ENCODE measurements around the gene HBEGF.
A peak's percentile ranks its signal among the peaks of the same experiment; 100 is the strongest.

HBEGF gene
- long read RNA-seq, donor 1, partial matches to known transcripts: 0 of 3 reads
- long read RNA-seq, donor 1, other reads (novel, unspliced or antisense): 0 of 3 reads
- long read RNA-seq, donor 2, partial matches to known transcripts: 0 of 1 reads
- long read RNA-seq, donor 2, other reads (novel, unspliced or antisense): 0 of 1 reads
- long read RNA-seq, donor 3, partial matches to known transcripts: 0 of 1 reads
- long read RNA-seq, donor 3, other reads (novel, unspliced or antisense): 0 of 1 reads
- long read RNA-seq, donor 4: 0 reads
- long read RNA-seq, donor 5, partial matches to known transcripts: 0 of 3 reads
- long read RNA-seq, donor 5, other reads (novel, unspliced or antisense): 0 of 3 reads
- long read RNA-seq, donor 6, partial matches to known transcripts: 9 of 10 reads
- long read RNA-seq, donor 6, other reads (novel, unspliced or antisense): 0 of 10 reads
- long read RNA-seq, donor 7, partial matches to known transcripts: 0 of 2 reads
- long read RNA-seq, donor 7, other reads (novel, unspliced or antisense): 0 of 2 reads
- long read RNA-seq, donor 8: 0 reads

DNA sequence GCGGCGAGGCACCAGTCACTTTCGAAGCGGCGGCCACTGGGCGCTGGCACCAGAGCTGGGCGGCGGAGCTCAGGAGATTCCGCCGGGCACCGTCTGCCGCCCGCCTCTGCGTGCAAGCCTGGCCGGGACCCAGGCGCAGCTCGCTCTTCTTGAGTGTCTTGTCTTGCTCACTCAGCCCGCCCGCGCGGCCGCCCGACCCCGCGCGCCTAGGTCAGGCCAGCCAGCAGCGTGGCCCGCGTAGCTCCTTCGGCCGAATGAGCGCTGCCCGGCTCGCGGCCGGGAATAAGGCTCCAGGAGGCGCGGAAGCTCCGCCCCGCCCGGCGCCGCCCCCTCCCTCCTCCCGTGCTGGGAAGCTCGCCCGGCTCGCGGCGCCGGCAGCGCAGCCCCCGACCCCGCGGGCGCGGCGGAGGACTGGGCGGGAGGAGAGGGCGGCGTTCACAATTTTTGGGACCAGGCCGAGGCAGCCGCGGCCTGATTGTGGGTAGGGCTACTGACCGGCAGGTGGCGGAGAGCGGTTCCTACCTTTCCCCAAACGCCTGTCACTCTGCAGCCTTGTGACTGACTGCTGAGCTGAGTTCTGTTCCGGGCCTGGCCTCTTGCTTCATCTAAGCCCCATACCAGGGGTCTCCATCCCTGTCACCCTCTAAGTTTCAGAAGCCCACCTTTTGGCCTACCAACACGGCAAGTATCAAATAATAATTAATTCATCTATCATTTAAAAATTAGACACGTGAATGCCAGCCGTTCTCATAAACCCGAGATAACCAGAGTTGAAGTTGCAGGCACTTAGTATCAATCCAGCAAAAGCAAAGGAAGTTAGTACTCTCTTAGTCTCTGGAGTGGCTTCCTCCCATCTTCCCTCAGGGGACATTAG, at the start of gene HBEGF:
Gene HBEGF (minus strand): TSS at position 256 of the 874 bp plus-strand sequence. CDS start 275 bp downstream, outside the sequence.
- peak; percentile 96 for DNase-seq

GRCh38 chr5:140393738-140394137, 47.3 kb upstream of the HBEGF start:
- no peak for DNase-seq

GRCh38 chr5:140391732-140392131, 45.3 kb upstream of the HBEGF start:
- DNase-seq: no peak

GRCh38 chr5:140391312-140391711, 44.9 kb upstream of the HBEGF start:
- DNase-seq: no peak

DNA sequence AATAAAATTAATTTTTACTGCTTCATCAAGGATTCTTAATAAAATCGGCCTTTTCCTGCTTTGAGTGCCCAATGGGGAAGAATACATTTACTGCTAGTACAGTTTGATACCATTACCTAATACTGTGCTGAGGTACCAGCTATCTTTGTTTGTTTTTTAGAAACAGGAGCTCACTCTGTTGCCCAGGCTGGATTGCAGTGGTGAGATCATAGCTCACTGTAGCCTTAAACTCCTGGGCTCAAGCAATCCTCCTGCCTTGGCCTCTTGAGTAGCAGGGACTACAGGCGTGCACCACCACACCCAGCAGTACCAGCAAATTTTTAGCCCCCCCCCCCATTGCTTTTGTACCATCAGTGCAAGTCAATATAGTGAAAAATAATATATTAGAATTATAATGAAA, 41.6 kb upstream of the HBEGF start:
- no peak for DNase-seq

- no peak for DNase-seq
These were observed 36.9 kb upstream of the HBEGF start for GRCh38 chr5:140383300-140383699.

GRCh38 chr5:140382866-140383265, 36.5 kb upstream of the HBEGF start:
- DNase-seq: no peak

DNA sequence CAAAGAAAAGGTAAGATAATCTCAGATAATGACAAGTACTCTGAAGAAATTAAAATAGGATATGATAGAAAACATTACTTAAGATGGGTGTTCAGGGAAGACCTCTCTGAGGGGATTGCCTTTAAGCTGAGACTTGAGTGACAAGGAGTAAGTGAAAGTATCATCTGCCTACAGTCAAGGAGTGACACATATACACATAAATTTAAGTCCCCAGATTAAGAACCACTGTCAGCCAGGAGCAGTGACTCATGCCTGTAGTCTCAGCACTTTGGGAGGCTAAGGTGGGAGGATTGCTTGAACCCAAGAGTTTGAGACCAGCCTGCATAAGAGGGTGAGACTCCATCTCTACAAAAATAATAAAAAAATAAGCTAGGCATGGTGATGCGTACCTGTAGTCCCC, 35.6 kb upstream of the HBEGF start:
- no peak for DNase-seq

DNA sequence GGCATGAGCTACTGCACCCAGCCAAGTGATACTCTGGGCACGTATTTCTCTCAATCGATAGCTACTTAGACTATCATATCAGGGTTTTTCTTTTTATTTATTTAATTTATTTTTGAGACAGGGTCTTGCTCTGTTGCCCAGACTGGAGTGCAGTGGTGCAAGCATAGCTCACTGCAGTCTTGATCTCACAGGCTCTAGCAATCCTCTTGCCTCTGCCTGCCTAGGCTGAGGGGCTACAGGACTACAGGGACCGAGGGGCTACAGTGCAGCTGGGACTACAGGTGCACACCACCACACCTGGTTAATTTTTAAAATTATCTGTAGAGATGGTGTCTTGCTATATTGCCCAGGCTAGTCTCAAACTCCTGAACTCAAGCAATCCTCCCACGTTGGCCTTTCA, 34.9 kb upstream of the HBEGF start:
- DNase-seq: no peak

- DNase-seq: peak; percentile 44
These were observed 26.6 kb upstream of the HBEGF start for GRCh38 chr5:140372971-140373487.

- no peak for DNase-seq
These were observed 25.2 kb upstream of the HBEGF start for GRCh38 chr5:140371356-140372151.

GRCh38 chr5:140367256-140368013, 21.0 kb upstream of the HBEGF start:
- no peak for DNase-seq

- DNase-seq: no peak
These were observed 20.3 kb upstream of the HBEGF start for GRCh38 chr5:140366589-140367255.

- DNase-seq: no peak
These were observed 19.5 kb upstream of the HBEGF start for GRCh38 chr5:140365941-140366340.

- DNase-seq: no peak
These were observed 18.9 kb upstream of the HBEGF start for GRCh38 chr5:140365282-140365681.

- DNase-seq: no peak
These were observed 18.0 kb upstream of the HBEGF start for GRCh38 chr5:140364472-140364765.

DNA sequence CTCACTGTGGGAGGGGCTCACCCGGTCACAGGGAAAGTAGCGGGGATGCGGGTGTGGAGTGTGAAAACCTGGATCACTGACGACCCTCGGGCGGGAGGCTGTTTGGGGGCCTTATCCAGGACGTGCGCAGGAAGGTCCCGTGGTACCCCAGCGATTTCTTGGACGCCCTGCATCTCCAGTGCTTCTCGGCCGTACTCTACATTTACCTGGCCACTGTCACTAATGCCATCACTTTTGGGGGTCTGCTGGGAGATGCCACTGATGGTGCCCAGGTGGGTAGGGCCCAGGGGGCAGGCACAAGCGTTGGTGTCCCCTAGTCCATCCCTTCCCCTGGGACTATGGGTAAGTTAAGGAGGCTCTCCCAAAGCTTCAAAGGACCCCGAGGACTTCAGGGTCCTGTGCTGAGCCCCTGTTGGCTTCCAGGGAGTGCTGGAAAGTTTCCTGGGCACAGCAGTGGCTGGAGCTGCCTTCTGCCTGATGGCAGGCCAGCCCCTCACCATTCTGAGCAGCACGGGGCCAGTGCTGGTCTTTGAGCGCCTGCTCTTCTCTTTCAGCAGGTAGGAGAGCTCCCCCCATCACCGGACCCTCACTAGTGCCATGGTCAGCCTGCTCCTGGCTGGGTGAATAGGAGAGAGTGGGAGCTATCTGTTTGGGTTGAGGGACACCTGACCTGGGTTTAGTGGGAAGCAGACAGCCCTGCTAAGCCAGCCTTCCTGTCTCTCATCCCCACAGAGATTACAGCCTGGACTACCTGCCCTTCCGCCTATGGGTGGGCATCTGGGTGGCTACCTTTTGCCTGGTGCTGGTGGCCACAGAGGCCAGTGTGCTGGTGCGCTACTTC, 17.4 kb upstream of the HBEGF start:
- DNase-seq: no peak

DNA sequence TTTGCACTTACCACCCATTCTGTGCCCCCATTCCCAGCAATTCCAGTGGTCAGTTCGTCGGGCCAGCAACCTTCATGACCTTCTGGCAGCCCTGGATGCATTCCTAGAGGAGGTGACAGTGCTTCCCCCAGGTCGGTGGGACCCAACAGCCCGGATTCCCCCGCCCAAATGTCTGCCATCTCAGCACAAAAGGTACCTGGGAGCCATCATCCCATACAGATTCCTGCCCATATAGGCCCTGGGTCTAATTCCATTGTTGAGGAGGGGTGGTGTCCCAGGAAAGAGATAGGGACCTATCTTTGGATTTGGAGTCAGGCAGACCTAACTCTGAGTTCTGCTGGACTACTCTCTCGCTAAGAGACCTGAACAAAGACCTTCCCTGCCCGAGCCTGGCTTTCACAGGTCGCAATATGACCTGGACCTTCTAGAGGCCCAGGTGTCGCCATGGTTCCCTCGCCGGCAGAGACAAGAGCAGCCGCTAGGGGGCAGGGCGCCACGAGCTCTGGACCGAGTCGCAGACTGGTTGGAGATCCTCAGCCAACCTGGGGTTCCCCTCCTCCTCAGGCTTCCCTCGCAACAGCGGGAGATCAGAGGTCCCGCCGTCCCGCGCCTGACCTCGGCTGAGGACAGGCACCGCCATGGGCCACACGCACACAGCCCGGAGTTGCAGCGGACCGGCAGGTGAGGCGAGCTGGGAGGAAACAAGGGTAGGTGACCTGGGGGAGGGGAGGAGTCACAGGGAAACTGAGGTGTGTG, 16.6 kb upstream of the HBEGF start:
- DNase-seq: peak; percentile 66

GRCh38 chr5:140362311-140362710, 15.9 kb upstream of the HBEGF start:
- DNase-seq: no peak

All from right kidney (tissue), 9 donors.